ENCODE measurements around the gene FOXN3. TPM values are rescaled to one million over a fixed set of nuclear protein-coding genes. Genes with fewer than 3 reads are reported as not detected.

Gene FOXN3
- total RNA-seq, 4 donors from 2014 or later, result 118 to 211 (median 167) TPM

DNA sequence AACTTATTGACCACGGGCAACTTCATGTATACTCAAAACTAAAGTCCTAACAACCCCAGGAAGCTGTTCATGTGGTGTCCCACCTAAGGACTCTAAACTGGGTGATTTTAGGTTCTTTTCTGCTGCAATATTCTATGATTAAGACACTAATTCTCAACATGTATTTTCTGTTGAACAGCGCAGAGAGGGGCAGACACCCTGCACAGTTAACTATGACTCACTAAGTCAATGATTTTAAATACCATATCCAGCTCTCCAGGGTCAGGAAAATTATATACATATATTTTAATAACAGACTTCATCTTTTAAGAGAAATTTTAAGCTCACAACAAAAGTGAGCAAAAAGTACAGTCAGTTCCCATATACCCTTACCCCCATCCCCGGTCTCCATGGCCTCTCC is 85.0 kb downstream of the FOXN3 start:
- TF ChIP-seq POLR2A (IDR thresholded peaks at IDR 0.05), result no peak
- TF ChIP-seq, protein P1, sequence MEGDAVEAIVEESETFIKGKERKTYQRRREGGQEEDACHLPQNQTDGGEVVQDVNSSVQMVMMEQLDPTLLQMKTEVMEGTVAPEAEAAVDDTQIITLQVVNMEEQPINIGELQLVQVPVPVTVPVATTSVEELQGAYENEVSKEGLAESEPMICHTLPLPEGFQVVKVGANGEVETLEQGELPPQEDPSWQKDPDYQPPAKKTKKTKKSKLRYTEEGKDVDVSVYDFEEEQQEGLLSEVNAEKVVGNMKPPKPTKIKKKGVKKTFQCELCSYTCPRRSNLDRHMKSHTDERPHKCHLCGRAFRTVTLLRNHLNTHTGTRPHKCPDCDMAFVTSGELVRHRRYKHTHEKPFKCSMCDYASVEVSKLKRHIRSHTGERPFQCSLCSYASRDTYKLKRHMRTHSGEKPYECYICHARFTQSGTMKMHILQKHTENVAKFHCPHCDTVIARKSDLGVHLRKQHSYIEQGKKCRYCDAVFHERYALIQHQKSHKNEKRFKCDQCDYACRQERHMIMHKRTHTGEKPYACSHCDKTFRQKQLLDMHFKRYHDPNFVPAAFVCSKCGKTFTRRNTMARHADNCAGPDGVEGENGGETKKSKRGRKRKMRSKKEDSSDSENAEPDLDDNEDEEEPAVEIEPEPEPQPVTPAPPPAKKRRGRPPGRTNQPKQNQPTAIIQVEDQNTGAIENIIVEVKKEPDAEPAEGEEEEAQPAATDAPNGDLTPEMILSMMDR (IDR thresholded peaks at IDR 0.05), result no peak
- WGBS, 2 donors, result 97 to 98% methylated on average over 3 of the region's 3 CpGs
- intact Hi-C loops (cut with DNase I; ENCODE audit: low total_unique reads), result no loop called here
- no peak overlapping the region for H3K4me3 ChIP-seq (ENCODE audit: low read depth, poor library complexity, severe bottlenecking)
- DNase-seq (ENCODE audit: low spot score in 2 of 2), result no peak

DNA sequence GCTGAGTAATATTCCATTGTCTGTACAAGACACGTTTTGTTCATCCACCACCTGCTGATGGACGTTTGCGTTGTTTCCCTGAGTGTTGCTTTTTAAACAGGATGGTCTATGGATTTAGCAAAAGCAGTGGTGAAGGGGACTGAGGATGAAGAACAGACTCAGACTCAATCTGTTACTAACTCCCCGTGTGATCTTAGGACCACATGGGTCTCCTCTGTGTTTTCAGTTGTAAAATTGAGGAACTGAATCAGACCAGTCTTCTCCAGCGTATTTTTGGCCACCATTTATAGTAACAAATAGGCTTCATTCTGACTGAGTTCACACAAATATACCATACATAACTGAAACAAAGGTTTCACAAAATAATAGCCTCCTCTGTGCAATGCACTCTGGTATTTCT is 85.6 kb downstream of the FOXN3 start:
- 90 to 92% methylated on average over 5 of the region's 5 CpGs for WGBS, 2 donors
- TF ChIP-seq, protein P1 (IDR thresholded peaks at IDR 0.05), result no peak
- no peak for TF ChIP-seq POLR2A (IDR thresholded peaks at IDR 0.05)
- no peak for DNase-seq (ENCODE audit: low spot score in 2 of 2)
- H3K4me3 ChIP-seq (ENCODE audit: low read depth, poor library complexity, severe bottlenecking), result no peak overlapping the region
- intact Hi-C loops (cut with DNase I; ENCODE audit: low total_unique reads), result no loop called here

DNA sequence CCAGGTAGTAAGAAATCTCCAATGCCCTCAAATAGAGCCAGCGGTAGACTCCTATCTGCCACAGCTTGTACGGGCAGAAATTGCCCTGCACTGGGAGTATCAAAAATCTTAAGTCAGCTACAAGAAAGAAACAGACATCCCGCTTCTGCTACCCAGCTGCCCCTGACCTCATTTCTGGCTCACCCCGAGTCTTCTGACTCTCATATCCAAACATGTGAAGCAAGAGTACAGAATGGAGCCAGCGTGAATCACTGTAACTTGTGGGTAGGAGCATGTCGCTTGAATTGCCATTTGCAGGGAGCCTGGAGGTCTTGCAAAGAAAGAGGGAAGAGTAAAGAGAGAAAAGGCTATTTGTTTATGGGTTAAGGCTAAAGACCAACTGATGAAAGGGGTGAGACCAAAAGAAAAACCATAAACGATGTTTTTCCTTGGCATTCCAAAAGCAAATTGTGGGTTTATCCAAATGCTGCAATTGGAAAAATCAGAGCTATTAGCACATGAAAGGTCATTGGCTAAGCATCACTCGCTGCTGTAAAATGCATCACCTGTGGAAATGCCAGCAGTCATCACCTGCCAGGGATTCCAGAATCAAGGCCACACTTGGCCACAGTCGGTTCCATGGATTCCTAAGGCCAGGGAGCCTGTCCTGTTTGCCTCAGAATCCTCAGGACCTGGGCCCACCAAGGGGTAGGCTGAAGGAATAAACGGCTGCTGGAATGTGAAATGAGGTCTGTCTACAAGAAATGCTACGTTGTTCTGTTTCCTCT is 86.6 kb downstream of the FOXN3 start:
- intact Hi-C loops (cut with DNase I; ENCODE audit: low total_unique reads), result no loop called here
- DNase-seq (ENCODE audit: low spot score in 2 of 2), result peak in 1 of 2 donors; percentile 73
- WGBS, 2 donors, result 64 to 78% methylated on average over 11 of the region's 11 CpGs
- no peak for TF ChIP-seq POLR2A (IDR thresholded peaks at IDR 0.05)
- TF ChIP-seq, protein P1 (IDR thresholded peaks at IDR 0.05), result no peak
- no peak overlapping the region for H3K4me3 ChIP-seq (ENCODE audit: low read depth, poor library complexity, severe bottlenecking)

DNA sequence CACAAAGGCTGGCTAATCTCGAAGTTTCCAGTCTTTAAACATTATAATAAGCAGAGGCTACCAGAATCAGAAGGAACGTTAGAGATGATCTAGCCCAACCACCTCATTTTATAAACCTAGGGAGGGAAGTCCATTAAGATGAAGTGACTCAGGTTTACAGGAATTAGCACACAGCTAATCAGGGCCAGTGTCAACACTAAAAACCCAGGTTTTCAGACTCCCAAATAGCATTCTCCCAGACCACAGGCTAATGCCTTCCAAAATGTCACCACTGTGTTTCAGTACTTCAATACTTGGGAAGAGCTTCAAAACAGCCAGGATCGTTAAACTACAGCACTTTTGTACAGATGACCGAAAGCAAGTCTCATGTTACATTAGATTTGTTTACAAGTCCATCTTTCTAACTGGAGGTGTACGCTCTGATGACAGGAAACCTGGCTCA is 89.2 kb downstream of the FOXN3 start:
- no peak for DNase-seq (ENCODE audit: low spot score in 2 of 2)
- H3K4me3 ChIP-seq (ENCODE audit: low read depth, poor library complexity, severe bottlenecking), result no peak overlapping the region
- TF ChIP-seq, protein P1 (IDR thresholded peaks at IDR 0.05), result no peak
- no peak for TF ChIP-seq POLR2A (IDR thresholded peaks at IDR 0.05)
- 72 to 78% methylated on average over 5 of the region's 5 CpGs for WGBS, 2 donors
- intact Hi-C loops (cut with DNase I; ENCODE audit: low total_unique reads), result no loop called here

DNA sequence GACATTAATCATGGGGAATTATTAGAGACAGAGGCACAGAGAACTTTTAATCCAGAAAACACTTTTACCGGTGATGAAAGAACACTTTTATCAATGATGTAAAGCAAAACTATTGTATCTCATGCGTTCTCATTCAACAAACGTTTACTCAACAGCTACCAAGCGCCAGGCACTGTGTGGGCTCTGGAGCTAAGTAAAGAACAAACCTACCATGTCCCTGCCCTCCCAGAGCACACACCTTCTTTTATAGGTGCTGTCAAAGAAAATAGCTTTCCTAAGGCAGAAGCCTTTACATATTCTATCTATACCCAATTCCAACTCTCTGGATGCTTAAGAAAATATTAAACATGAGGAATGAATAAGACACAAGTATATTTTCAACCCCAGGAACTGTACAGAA is 91.1 kb downstream of the FOXN3 start:
- 95 to 96% methylated on average over 4 of the region's 4 CpGs for WGBS, 2 donors
- TF ChIP-seq, protein P1 (IDR thresholded peaks at IDR 0.05), result no peak
- TF ChIP-seq POLR2A (IDR thresholded peaks at IDR 0.05), result no peak
- DNase-seq (ENCODE audit: low spot score in 2 of 2), result no peak
- no peak overlapping the region for H3K4me3 ChIP-seq (ENCODE audit: low read depth, poor library complexity, severe bottlenecking)
- intact Hi-C loops (cut with DNase I; ENCODE audit: low total_unique reads), result no loop called here

Data from lower leg skin (tissue), 4 donors.